Stimulated activated effector memory CD8-positive, alpha-beta T cell treated with anti-CD3 and anti-CD28 coated beads, Interleukin-12 subunit alpha, Interleukin-12 subunit beta, amount 100 ng/mL, for 72 hours (primary cell): ENCODE results near the gene PTPN4.
A peak's percentile ranks its signal among the peaks of the same experiment; 100 is the strongest.

ENCODE experiments used
- ATAC-seq: fragments of 150-1000 bp; cut with Tn5 transposase; 2 replicates; pipeline ENCODE4 v1.10.0; 2021
- DNase-seq, 2 donors: peaks; one replicate each; pipeline ENCODE4 v3.0.0; 2021 to 2022; ENCODE audit warnings: low spot score in 2 of 2
- H3K27ac Mint-ChIP-seq: one replicate; pipeline ENCODE4 v1.8.0; 2022; ENCODE audit warnings: mild to moderate bottlenecking, mixed read lengths
- H3K36me3 Mint-ChIP-seq: one replicate; pipeline ENCODE4 v1.8.0; 2022; ENCODE audit warnings: mild to moderate bottlenecking, mixed read lengths
- H3K4me1 Mint-ChIP-seq: one replicate; pipeline ENCODE4 v1.8.0; 2022; ENCODE audit warnings: mixed read lengths
- H3K4me3 Mint-ChIP-seq: one replicate; pipeline ENCODE4 v1.8.0; 2022; ENCODE audit warnings: mild to moderate bottlenecking, mixed read lengths
- H3K9me3 Mint-ChIP-seq: one replicate; pipeline ENCODE4 v1.8.0; 2022; ENCODE audit warnings: mixed read lengths

PTPN4 gene

DNA sequence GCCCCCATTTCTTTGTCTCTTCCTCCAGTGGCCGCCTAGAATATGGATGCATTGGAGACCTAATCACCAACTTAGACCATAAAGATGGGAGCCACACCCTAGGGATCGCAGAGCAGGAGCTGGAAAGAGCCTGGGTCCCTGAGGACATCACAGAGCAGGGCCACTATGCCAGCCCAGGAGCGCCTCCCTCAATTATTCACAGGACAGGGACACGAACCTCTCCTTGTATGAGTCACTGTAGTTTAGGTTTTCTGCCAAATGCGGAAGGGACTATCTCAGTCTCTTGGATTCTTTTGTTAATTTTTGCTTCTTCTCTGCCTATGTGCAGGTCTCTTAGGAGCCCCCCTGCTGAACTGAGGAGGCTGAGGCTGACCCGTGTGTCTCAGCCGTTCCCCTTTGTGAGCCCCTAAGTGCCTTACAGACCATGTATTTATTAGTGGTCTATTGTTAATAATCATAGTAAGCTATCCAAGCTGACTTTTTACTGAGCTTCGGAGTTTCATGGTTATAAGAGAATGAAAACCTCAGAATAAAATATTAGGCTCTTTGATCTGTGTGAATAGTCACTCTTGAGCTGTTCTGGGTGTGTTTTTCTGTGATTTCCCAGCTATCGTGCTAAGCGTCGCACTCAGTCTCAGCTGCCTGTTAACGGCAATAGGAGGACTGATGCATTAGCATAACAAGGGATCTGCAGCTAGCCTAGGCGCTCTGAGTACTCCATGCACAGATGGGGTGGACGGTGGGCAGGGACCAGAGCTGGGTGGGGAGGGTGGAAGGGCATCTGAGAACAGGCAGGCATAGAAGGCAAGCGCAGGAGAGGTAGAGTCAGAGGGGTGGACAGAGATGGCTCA is 12.7 kb upstream of the PTPN4 start:
- no peak overlapping the region for H3K27ac Mint-ChIP-seq
- H3K9me3 Mint-ChIP-seq: no peaks in the 10 kb centered on the region
- DNase-seq (no peak), ATAC-seq (no peak)
- H3K4me1 Mint-ChIP-seq: no peaks in the 10 kb centered on the region
- no peak overlapping the region for H3K4me3 Mint-ChIP-seq
- no peaks in the 10 kb centered on the region for H3K36me3 Mint-ChIP-seq

DNA sequence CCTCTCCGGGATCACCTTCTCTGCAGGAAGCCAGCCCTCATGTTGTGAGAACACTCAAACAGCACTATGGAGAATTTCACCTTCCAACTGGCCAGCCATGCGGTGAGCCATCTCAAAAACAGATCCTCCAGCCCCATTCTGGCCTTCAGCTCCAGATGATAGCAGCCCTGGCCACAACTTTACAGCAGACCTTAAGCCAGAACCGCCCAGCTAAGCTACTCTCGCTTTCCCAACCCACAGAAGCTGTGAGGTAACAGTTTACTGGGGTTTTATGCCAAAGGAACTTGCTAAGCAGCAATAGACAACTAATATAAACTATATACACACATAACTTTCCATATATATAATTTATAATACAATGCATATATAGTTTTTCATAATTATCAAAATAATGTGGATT is 11.6 kb upstream of the PTPN4 start:
- Mint-ChIP-seq H3K27ac (no peak overlapping the region), H3K9me3 (no peaks in the 10 kb centered on the region), H3K4me1 (no peaks in the 10 kb centered on the region), H3K4me3 (no peak overlapping the region), H3K36me3 (no peaks in the 10 kb centered on the region)
- DNase-seq (no peak), ATAC-seq (no peak)

DNA sequence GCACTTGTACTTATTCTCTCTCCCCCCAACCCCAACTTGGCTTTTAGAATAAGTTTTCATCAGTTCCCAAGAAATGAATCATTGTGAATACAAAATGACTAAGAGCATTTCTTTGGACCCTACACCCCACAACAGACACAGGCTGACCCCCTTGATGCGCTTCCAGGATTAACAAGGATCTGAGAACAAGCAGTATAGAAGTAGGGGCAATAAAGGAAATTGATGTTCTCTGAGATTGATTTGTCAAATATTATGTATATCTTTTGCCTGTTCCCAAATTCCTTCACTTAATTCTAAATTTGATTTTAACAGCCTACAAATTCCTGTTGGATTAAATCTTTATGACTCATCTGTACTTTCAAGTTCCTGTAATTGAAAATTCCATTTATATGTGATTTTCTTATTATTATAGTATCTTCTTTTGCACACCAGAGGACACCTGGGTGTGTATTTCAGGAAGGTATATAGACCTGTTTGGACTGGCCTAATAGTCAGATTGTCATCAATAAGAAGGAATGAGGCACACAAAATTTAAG is 10.2 kb upstream of the PTPN4 start:
- no peak for ATAC-seq
- Mint-ChIP-seq H3K4me1 (no peaks in the 10 kb centered on the region), H3K27ac (no peak overlapping the region), H3K4me3 (no peak overlapping the region), H3K36me3 (no peaks in the 10 kb centered on the region), H3K9me3 (no peaks in the 10 kb centered on the region)
- DNase-seq: no peak

DNA sequence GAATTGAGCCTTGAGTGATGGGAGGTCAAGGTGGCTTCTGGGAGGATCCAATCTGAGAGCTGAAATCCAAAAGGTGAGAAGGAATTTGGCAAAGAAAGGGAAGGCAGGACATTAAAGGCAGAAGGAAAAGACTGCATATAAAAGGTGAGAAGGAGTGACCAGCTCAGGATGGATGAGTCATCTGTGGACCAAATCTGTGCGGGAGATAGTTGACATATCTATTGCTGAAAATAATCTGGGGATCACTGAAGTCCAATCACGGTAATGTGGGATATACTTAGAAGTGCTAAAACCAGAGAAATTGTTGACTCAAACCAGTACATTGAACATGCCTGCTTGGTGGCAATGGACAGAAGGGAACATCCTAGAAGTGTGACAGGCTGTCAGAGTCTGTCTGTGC is 8.0 kb upstream of the PTPN4 start:
- Mint-ChIP-seq H3K36me3 (no peaks in the 10 kb centered on the region), H3K9me3 (no peaks in the 10 kb centered on the region), H3K4me1 (peaks cover 1% of the 10 kb centered on the region), H3K4me3 (no peak overlapping the region), H3K27ac (no peak overlapping the region)
- DNase-seq: no peak
- ATAC-seq: peak; percentile 11

DNA sequence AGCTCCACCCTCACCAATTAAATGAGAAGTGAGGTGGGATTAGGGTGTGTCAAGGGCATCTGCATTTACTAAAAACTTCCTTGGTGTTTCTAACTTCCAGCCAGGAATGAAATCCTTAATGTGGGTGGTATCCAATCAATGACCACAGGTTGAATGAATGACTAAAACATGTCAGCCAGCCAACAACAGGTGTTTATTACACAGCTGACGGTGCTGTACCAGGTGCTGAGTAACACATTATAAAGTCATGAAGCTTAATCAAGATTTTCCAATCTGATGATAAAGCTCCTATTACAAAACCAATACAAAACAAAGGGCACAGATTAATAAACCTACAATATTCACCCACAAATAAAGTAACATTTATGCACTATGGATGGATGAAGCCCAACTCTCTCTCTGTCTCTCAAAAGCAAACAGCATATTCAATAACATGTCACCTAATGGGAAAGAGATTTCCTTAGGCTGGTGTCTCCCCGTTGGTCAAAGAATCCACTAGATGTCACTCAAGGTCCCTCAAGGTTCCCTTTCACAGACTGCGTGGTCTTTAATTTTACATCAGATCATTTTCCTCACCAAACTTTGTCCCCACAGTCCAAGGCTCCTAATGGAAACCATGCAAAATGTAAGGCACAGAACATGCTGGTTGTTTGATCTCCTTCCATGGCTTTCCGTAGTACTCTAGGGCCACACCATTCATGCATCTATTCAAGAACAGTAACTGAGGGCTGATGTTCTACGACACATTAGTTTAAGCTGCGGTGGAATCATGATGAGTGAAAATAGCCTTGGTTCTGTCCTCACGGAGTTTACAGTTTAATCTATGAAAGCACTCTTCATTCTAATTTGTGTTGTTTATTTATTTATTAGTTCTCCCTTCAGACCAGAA is 6.4 kb upstream of the PTPN4 start:
- no peaks in the 10 kb centered on the region for H3K36me3 Mint-ChIP-seq
- H3K9me3 Mint-ChIP-seq: no peaks in the 10 kb centered on the region
- no peak overlapping the region for H3K27ac Mint-ChIP-seq
- no peak overlapping the region for H3K4me3 Mint-ChIP-seq
- DNase-seq: no peak
- H3K4me1 Mint-ChIP-seq: peaks cover 7% of the 10 kb centered on the region
- peak; percentile 71 for ATAC-seq

DNA sequence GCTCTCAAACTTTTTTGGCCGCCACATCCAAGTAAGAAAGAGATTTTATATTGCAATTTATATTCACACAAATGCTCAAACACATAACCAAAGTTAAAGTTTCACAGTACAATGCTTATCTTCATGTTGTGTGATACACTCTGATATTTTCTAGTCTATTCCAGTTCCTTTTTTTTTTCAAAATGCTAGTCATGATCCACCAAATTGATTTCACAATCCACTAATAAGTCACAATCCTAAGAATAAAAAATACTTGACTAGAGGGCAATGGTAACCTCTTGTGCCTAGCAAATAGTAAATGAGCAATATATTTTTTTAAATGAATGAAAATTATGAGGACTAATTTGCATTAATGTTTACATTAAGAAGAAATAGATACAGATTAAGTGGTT is 5.8 kb upstream of the PTPN4 start:
- no peak overlapping the region for H3K4me3 Mint-ChIP-seq
- DNase-seq: no peak
- H3K9me3 Mint-ChIP-seq: no peaks in the 10 kb centered on the region
- ATAC-seq: no peak
- H3K36me3 Mint-ChIP-seq: no peaks in the 10 kb centered on the region
- no peak overlapping the region for H3K27ac Mint-ChIP-seq
- peaks cover 13% of the 10 kb centered on the region for H3K4me1 Mint-ChIP-seq

DNA sequence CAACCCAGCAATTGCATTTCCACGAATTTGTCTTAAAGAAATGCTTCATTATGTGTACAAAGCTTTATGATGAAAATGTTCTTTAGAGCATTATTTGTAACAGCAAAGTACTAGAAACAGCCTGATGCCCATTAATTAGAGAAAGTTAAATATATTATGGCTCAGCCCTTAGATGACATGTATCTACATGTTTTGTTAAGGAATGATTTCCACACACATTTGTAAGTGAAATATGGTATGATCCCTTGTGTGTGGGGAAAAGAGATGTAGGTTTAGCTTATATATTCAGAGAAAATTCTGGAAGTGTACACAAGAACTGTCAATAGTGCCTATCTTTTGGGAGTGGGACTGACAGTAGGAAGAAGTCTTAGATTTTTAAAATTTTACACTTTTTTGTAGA is 3.8 kb upstream of the PTPN4 start:
- peaks cover 15% of the 10 kb centered on the region for H3K4me1 Mint-ChIP-seq
- H3K4me3 Mint-ChIP-seq: no peak overlapping the region

DNA sequence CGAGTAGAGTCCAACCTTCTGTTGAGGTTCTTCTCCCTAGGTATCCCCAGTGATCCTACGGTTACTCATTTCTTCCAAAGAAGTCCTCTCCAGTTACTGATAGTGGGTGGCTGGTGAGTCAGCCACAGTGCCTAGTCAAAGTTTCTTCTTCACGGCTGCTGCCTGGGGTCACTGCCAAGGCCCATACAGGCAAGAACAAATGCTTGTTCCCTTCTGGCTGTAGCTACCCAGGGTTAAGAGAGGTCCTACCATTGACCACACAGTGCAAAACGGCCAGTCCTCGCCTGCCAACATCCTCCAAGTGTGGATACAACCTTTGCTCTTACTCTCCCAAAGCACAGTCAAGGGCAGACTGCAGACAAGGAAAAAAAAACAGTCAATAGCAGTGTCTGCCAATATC is 2.9 kb upstream of the PTPN4 start:
- peak overlapping the region; percentile 68 for H3K27ac Mint-ChIP-seq
- H3K36me3 Mint-ChIP-seq: peaks cover 8% of the 10 kb centered on the region
- H3K9me3 Mint-ChIP-seq: no peaks in the 10 kb centered on the region
- no peak for DNase-seq
- no peak overlapping the region for H3K4me3 Mint-ChIP-seq
- peak; percentile 25 for ATAC-seq
- H3K4me1 Mint-ChIP-seq: peaks cover 20% of the 10 kb centered on the region

More for the DNA sequence above, 3.8 kb upstream of the PTPN4 start:
- no peak overlapping the region for H3K27ac Mint-ChIP-seq
- H3K36me3 Mint-ChIP-seq: peaks cover 8% of the 10 kb centered on the region
- no peaks in the 10 kb centered on the region for H3K9me3 Mint-ChIP-seq
- DNase-seq (no peak), ATAC-seq (no peak)

DNA sequence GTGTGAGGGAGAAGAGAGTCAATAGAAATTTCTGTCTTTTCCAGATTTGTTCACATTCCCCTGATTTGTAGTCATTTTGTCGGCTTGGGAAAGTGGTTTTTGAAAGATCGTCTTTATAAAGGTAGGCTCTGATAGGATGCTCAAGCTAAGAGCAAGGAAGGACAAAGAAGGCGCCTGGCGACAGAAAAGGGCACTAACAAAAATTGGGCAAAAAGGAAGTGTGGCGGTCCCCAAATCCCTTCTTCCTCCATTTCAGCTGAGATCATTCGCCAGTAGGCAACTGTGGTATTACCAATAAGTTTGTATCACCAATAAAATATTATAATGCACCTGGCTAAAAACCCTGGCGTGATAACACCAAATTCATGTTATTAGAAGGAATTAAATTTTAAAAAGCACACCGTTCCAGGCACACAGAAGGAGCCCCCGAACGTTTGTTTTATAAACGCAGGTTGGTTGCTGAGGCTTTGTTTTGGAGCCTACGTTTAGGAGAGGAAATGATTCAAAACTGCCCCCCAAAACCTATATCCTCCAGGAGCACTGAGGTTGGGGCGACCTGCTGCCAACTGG is 756 bp upstream of the PTPN4 start:
- Mint-ChIP-seq H3K36me3 (peaks cover 8% of the 10 kb centered on the region), H3K27ac (peak overlapping the region; percentile 88), H3K9me3 (no peaks in the 10 kb centered on the region), H3K4me1 (peaks cover 29% of the 10 kb centered on the region), H3K4me3 (peak overlapping the region; percentile 78)
- DNase-seq: no peak
- ATAC-seq: no peak

DNA sequence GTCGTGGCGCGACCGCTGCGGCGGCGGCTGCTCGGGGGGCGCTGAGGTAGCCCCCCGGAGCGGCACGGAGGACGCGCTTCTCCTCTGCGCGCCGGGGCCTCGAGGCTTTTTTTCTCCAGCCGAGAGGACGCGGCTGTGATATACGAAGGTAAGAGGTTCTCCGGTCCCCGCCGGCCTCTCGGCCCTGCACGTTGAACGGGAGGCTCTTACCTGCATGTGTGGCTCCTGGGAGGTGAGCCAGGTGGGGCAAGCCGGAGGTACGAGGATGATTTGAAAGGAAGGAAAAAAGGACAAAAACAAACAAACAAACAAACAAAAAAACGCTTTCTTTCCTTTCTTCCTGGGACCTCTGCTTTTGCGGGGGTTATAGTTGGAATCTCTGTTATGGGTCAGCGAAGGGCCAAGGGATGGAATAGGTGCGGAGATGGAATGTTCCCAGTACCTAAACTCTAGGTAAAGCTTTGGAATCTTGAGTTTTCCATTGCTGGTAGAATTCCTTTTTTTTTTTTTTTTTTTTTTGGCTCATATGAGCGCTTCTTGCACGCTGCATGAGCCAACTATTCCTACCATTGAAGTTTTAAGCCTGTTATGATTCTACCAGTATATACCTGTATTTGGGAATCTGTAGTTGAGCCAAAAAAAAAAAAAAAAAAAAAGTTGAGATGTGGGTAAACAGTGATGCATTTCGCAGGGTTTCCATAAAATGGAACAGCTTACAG is 674 bp downstream of the PTPN4 start:
- Mint-ChIP-seq H3K9me3 (no peaks in the 10 kb centered on the region), H3K36me3 (peaks cover 8% of the 10 kb centered on the region), H3K27ac (peak overlapping the region; percentile 88), H3K4me1 (peaks cover 41% of the 10 kb centered on the region), H3K4me3 (peak overlapping the region; percentile 78)
- DNase-seq (no peak), ATAC-seq (peak; percentile 27)

DNA sequence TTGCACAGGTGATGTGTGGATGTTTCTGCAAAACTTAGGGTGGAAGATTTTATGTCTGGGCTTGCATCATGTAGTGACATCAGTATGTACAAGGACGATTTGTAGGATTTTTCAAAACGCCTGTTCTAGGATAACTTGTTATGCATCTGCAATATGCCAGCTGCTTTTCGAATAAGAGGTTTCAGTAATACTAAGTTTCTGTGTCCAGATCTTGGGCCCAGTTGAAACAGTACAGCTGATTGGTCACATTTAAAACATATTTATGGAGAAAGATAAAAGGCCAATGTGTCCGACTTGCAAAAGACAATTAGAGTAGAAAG is 1.2 kb downstream of the PTPN4 start:
- ATAC-seq: no peak
- peak overlapping the region; percentile 88 for H3K27ac Mint-ChIP-seq
- H3K9me3 Mint-ChIP-seq: no peaks in the 10 kb centered on the region
- DNase-seq: no peak
- peak overlapping the region; percentile 78 for H3K4me3 Mint-ChIP-seq
- H3K36me3 Mint-ChIP-seq: peaks cover 8% of the 10 kb centered on the region
- H3K4me1 Mint-ChIP-seq: peaks cover 46% of the 10 kb centered on the region

DNA sequence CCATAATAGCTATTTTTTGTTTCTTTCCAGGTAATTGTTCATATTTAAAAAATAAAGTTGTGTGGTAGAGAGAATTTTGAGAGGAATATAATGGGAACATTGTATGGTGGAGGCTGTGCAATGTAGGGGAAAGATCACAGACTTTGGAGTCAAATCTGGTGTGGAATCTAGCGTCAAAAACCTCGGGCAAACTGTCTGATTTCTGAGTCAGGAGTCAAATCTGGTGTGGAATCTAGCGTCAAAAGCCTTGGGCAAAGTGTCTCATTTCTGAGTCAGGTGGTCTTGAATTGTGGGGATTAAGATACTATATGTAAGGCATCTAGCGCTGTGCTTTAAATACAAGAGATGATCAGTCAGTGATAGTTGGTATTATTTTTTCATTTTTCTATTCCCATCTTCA is 5.1 kb downstream of the PTPN4 start:
- no peak overlapping the region for H3K27ac Mint-ChIP-seq
- H3K4me1 Mint-ChIP-seq: peaks cover 40% of the 10 kb centered on the region
- DNase-seq (no peak), ATAC-seq (no peak)
- H3K4me3 Mint-ChIP-seq: no peak overlapping the region
- peaks cover 2% of the 10 kb centered on the region for H3K36me3 Mint-ChIP-seq
- no peaks in the 10 kb centered on the region for H3K9me3 Mint-ChIP-seq

DNA sequence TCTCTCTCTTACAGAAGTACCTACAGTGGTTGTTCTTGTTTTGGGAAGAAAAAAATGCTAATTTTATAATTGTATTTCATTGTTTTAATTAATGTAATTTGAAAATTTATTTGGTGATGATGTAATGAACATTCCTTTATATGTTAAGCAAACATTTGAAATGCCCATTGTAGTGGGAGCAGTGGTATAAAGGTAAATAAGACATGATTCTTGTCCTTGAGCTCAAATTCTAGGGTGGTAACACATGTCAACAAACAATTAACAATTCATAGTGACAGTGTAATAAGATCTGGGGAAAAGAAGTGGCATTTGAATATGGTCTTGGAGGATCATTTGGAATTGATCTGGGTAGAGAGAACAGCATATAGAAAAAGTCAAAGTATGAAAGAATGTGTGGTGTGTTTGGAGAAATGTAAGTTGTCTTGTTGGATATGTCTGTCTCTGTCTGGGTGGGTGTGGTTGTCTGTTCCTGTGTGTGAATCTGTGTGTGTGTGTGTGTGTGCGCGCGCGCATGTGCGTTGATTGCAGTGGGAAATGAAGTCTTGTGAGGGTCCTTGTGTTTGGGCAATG is 5.8 kb downstream of the PTPN4 start:
- Mint-ChIP-seq H3K27ac (no peak overlapping the region), H3K9me3 (no peaks in the 10 kb centered on the region), H3K4me1 (peaks cover 40% of the 10 kb centered on the region), H3K4me3 (no peak overlapping the region), H3K36me3 (no peaks in the 10 kb centered on the region)
- no peak for ATAC-seq
- DNase-seq: no peak

DNA sequence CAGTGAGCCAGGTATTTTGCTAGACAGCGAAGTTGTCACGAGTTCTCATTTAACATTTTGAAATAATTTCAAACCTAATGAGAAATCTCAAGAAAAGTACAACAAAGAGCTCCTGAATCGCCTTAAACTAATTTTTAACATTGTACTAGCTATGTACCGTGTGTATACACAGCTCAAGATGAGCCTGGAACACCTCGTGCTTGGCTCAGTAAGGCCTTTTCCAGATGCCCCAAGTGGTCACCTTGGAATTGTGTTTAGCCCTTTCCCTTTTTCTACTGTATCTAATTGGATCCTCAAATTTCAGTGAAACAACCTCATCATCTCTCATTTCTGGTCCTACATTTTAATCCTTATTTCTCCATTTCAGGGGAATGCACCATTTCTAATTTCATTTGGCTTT is 7.2 kb downstream of the PTPN4 start:
- Mint-ChIP-seq H3K9me3 (no peaks in the 10 kb centered on the region), H3K27ac (no peak overlapping the region), H3K4me1 (peaks cover 40% of the 10 kb centered on the region), H3K4me3 (no peak overlapping the region), H3K36me3 (no peaks in the 10 kb centered on the region)
- ATAC-seq: no peak
- DNase-seq: no peak

DNA sequence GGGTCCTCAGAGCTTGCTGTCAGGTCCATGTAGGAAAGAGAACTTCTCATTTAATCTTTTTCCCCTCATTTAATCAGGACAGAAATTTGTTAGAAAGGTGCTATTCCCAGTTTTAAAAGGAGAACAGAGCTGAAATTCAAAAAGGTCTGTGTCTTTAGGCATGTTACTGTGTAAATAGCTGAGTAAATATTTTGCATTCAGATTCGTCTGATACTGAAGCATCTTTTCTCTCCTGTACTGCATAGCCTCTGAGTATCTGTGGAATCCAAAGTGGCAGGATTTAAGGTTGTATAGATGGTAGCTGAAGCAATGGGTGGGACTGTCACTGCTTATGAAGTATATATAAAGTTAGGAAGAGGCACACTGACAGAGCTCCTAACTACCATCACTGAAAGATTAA is 9.0 kb downstream of the PTPN4 start:
- no peaks in the 10 kb centered on the region for H3K36me3 Mint-ChIP-seq
- DNase-seq (no peak), ATAC-seq (no peak)
- no peaks in the 10 kb centered on the region for H3K9me3 Mint-ChIP-seq
- no peak overlapping the region for H3K27ac Mint-ChIP-seq
- no peak overlapping the region for H3K4me3 Mint-ChIP-seq
- peaks cover 35% of the 10 kb centered on the region for H3K4me1 Mint-ChIP-seq
